ENCODE data around the gene SLC39A11.

SLC39A11 gene

DNA sequence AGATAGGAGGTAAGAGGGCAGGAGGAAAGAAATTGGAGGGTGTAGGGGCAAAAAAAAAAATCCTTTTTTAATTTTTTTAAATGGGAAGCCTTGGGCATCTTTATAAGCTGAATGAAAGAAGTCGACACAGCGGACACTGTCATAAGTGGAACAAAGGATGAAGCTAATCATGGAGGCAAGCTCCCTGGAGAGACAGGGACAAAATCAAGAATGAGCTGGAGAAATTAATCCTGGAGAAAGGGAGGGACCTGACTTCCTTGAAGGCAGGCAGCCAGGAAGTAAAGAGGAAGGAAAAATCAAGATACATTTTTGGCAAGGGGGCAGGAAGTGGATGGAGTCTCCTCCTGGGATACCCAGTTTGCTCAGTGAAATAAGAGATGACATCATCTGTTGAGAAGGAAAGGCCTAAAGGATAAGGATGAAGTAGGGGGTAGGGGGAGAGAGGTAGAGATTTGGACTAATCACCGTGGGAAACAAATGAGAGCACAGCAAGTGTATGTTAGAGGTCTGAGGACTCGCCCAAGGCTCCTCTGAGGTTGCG is 179.3 kb downstream of the SLC39A11 start:
- no peak overlapping the region for H2AFZ ChIP-seq (ENCODE audit: low read length)
- no peak overlapping the region for H3K27ac ChIP-seq (ENCODE audit: low read length)
- no peaks in the 10 kb centered on the region for H3K9me2 ChIP-seq (replicated peaks; ENCODE audit: insufficient read depth, low read length)
- no peak overlapping the region for H3K4me2 ChIP-seq (ENCODE audit: low read depth, low read length)
- no peaks in the 10 kb centered on the region for H3F3A ChIP-seq (ENCODE audit: insufficient read depth, low read length)
- H3K27me3 ChIP-seq (replicated peaks; ENCODE audit: insufficient read depth, low read length): no peaks in the 10 kb centered on the region
- TF ChIP-seq EZH2 (optimal IDR thresholded peaks at IDR 0.05; ENCODE audit: low read depth, low read length): no peak
- TF ChIP-seq EZH2phosphoT487 (IDR thresholded peaks at IDR 0.05; ENCODE audit: low read length): no peak
- TF ChIP-seq, protein P1, sequence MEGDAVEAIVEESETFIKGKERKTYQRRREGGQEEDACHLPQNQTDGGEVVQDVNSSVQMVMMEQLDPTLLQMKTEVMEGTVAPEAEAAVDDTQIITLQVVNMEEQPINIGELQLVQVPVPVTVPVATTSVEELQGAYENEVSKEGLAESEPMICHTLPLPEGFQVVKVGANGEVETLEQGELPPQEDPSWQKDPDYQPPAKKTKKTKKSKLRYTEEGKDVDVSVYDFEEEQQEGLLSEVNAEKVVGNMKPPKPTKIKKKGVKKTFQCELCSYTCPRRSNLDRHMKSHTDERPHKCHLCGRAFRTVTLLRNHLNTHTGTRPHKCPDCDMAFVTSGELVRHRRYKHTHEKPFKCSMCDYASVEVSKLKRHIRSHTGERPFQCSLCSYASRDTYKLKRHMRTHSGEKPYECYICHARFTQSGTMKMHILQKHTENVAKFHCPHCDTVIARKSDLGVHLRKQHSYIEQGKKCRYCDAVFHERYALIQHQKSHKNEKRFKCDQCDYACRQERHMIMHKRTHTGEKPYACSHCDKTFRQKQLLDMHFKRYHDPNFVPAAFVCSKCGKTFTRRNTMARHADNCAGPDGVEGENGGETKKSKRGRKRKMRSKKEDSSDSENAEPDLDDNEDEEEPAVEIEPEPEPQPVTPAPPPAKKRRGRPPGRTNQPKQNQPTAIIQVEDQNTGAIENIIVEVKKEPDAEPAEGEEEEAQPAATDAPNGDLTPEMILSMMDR (IDR thresholded peaks at IDR 0.05; ENCODE audit: low read length): no peak
- no peak overlapping the region for H3K9ac ChIP-seq (ENCODE audit: low read length)
- no peaks in the 10 kb centered on the region for H4K20me1 ChIP-seq (ENCODE audit: insufficient read depth, low read length)
- H3K79me2 ChIP-seq (ENCODE audit: low read length): no peaks in the 10 kb centered on the region
- no peaks in the 10 kb centered on the region for H3K4me1 ChIP-seq (ENCODE audit: low read length)
- H3K4me3 ChIP-seq (ENCODE audit: low read length): no peak overlapping the region
- no peaks in the 10 kb centered on the region for H3K36me3 ChIP-seq (replicated peaks; ENCODE audit: insufficient read depth, low read length)
- H3K9me3 ChIP-seq (replicated peaks; ENCODE audit: insufficient read depth, low read length): no peaks in the 10 kb centered on the region
- DNase-seq: no peak

DNA sequence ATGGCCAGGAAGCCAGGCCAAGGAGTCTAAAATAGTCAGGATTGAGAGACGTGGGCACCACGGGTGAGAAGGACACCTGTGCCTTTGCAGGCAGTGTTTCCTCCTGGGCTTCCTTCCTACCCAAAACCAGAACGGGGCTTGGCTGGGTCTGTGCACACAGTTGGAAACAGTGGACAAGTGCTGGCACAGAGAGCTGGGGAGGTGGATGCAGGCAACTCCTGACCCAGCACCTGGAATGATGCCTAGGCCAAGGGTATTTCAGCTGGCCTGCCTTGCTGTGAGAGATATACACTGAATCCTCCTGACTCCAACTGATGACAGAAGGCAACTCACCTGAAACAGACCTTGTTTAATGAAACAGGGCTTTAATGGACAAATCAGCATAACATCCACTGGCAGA is 186.2 kb downstream of the SLC39A11 start:
- H4K20me1 ChIP-seq (ENCODE audit: insufficient read depth, low read length): no peaks in the 10 kb centered on the region
- no peaks in the 10 kb centered on the region for H3F3A ChIP-seq (ENCODE audit: insufficient read depth, low read length)
- H3K36me3 ChIP-seq (replicated peaks; ENCODE audit: insufficient read depth, low read length): no peaks in the 10 kb centered on the region
- H3K4me3 ChIP-seq (ENCODE audit: low read length): no peak overlapping the region
- DNase-seq: no peak
- no peaks in the 10 kb centered on the region for H3K9me2 ChIP-seq (replicated peaks; ENCODE audit: insufficient read depth, low read length)
- H3K27me3 ChIP-seq (replicated peaks; ENCODE audit: insufficient read depth, low read length): no peaks in the 10 kb centered on the region
- H2AFZ ChIP-seq (ENCODE audit: low read length): no peak overlapping the region
- H3K27ac ChIP-seq (ENCODE audit: low read length): no peak overlapping the region
- no peaks in the 10 kb centered on the region for H3K79me2 ChIP-seq (ENCODE audit: low read length)
- no peaks in the 10 kb centered on the region for H3K9me3 ChIP-seq (replicated peaks; ENCODE audit: insufficient read depth, low read length)
- H3K9ac ChIP-seq (ENCODE audit: low read length): no peak overlapping the region
- no peak for TF ChIP-seq EZH2 (optimal IDR thresholded peaks at IDR 0.05; ENCODE audit: low read depth, low read length)
- TF ChIP-seq EZH2phosphoT487 (IDR thresholded peaks at IDR 0.05; ENCODE audit: low read length): no peak
- TF ChIP-seq, protein P1 (IDR thresholded peaks at IDR 0.05; ENCODE audit: low read length): no peak
- H3K4me2 ChIP-seq (ENCODE audit: low read depth, low read length): no peak overlapping the region
- H3K4me1 ChIP-seq (ENCODE audit: low read length): no peaks in the 10 kb centered on the region

DNA sequence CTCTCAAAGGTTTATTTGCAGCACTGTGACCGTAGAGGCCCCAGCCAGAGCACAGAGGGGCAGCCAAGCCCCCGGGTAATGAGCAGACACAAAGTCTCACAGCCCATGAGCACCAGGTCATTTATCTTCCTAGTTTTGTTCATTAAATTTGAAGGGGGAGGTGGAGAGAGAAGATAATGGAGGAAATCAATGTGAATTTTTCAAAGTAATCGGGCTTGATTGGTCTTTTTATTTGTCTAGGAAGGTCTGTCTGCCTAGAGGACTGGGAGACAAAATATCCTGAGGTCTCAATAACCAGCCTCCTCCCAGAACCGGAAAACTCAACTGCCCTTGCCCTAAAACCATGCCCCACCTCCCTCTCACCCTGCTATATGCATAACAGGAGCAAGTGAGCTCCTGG is 189.0 kb downstream of the SLC39A11 start:
- no peak overlapping the region for H3K9ac ChIP-seq (ENCODE audit: low read length)
- H3K36me3 ChIP-seq (replicated peaks; ENCODE audit: insufficient read depth, low read length): no peaks in the 10 kb centered on the region
- no peak overlapping the region for H2AFZ ChIP-seq (ENCODE audit: low read length)
- H4K20me1 ChIP-seq (ENCODE audit: insufficient read depth, low read length): no peaks in the 10 kb centered on the region
- no peaks in the 10 kb centered on the region for H3K9me2 ChIP-seq (replicated peaks; ENCODE audit: insufficient read depth, low read length)
- H3K9me3 ChIP-seq (replicated peaks; ENCODE audit: insufficient read depth, low read length): no peaks in the 10 kb centered on the region
- no peak overlapping the region for H3K4me3 ChIP-seq (ENCODE audit: low read length)
- H3K79me2 ChIP-seq (ENCODE audit: low read length): no peaks in the 10 kb centered on the region
- TF ChIP-seq EZH2 (optimal IDR thresholded peaks at IDR 0.05; ENCODE audit: low read depth, low read length): no peak
- TF ChIP-seq, protein P1 (IDR thresholded peaks at IDR 0.05; ENCODE audit: low read length): no peak
- DNase-seq: no peak
- H3K27me3 ChIP-seq (replicated peaks; ENCODE audit: insufficient read depth, low read length): no peaks in the 10 kb centered on the region
- no peak overlapping the region for H3K27ac ChIP-seq (ENCODE audit: low read length)
- no peak overlapping the region for H3K4me2 ChIP-seq (ENCODE audit: low read depth, low read length)
- H3F3A ChIP-seq (ENCODE audit: insufficient read depth, low read length): no peaks in the 10 kb centered on the region
- no peaks in the 10 kb centered on the region for H3K4me1 ChIP-seq (ENCODE audit: low read length)

Data from MM.1S (cell line).